IMR-90 (cell line): ENCODE data around the gene SSU72. TPM values are rescaled to one million over a fixed set of nuclear protein-coding genes. Genes with fewer than 3 reads are reported as not detected.

Source experiments
- ATAC-seq: fragments of 200-7000 bp; cut with Tn5 transposase; 2 replicates; pipeline ENCODE4 v1.9.1; 2020; ENCODE audit warnings: low read depth, mild to moderate bottlenecking, moderate library complexity
- BruUV-seq: library from RNA; stranded (reverse); fragments of 400-500 nt; replicated peaks from 2 replicates; lab custom pipeline; 2021; lab: Mats Ljungman, UMichigan
- CTCF ChIA-PET: fragments of 300-600 bp; formaldehyde crosslinking; extraction: SDS; loops from one replicate; lab custom pipeline; 2021; ENCODE audit warnings: antibody characterized with exemption; lab: Yijun Ruan, JAX
- POLR2A ChIA-PET: fragments of 300-600 bp; sonication (Branson Sonifier 250); formaldehyde crosslinking; loops from one replicate; lab custom pipeline; 2022; ENCODE audit warnings: antibody characterized with exemption; ENCODE audit not compliant: unreplicated experiment; lab: Charles Lee
- DNase-seq: peaks from one replicate; pipeline ENCODE4 v3.0.0; 2013
- H2AFZ ChIP-seq: replicated peaks from 2 replicates; pipeline ENCODE3; 2013; ENCODE audit warnings: low read length, mild to moderate bottlenecking; ENCODE audit not compliant: poor library complexity
- H2AK5ac ChIP-seq: 2 replicates; pipeline ENCODE4 v1.6.1; 2013; ENCODE audit warnings: low read depth, low read length, inconsistent platforms
- H2AK9ac ChIP-seq: replicated peaks from 2 replicates; pipeline ENCODE3; 2013; ENCODE audit warnings: mild to moderate bottlenecking, low read depth, low read length, moderate library complexity; ENCODE audit not compliant: poor library complexity
- H2BK120ac ChIP-seq: 2 replicates; pipeline ENCODE4 v1.6.1; 2013; ENCODE audit warnings: low read depth, low read length, inconsistent platforms
- H2BK15ac ChIP-seq: 3 replicates; pipeline ENCODE4 v1.6.1; 2013; ENCODE audit warnings: low read depth, low read length, inconsistent platforms
- H2BK20ac ChIP-seq: 2 replicates; pipeline ENCODE4 v1.6.1; 2013; ENCODE audit warnings: low read depth, mild to moderate bottlenecking, inconsistent platforms, low read length, moderate library complexity
- H2BK5ac ChIP-seq: 2 replicates; pipeline ENCODE4 v1.6.1; 2013; ENCODE audit warnings: mild to moderate bottlenecking, low read depth, low read length, inconsistent platforms; ENCODE audit not compliant: poor library complexity, severe bottlenecking
- H3K14ac ChIP-seq: replicated peaks from 2 replicates; pipeline ENCODE4 v1.6.1; 2013; ENCODE audit warnings: low read depth, low read length, inconsistent platforms
- H3K18ac ChIP-seq: 2 replicates; pipeline ENCODE4 v1.6.1; 2013; ENCODE audit warnings: low read depth, low read length, control low read depth
- H3K23ac ChIP-seq: 2 replicates; pipeline ENCODE4 v1.6.1; 2013; ENCODE audit warnings: low read depth, low read length, inconsistent platforms
- H3K27ac ChIP-seq: 2 replicates; pipeline ENCODE4 v1.5.1; 2013; ENCODE audit warnings: mild to moderate bottlenecking, control low read depth, low read length; ENCODE audit not compliant: insufficient read depth
- H3K27me3 ChIP-seq: 2 replicates; pipeline ENCODE4 v1.6.1; 2013; ENCODE audit warnings: low read length; ENCODE audit not compliant: control insufficient read depth, insufficient read depth
- H3K36me3 ChIP-seq: 2 replicates; pipeline ENCODE4 v1.6.1; 2013; ENCODE audit warnings: low read length, mixed read lengths; ENCODE audit not compliant: control insufficient read depth, insufficient read depth
- H3K4ac ChIP-seq: 2 replicates; pipeline ENCODE4 v1.6.1; 2013; ENCODE audit warnings: low read depth, low read length, inconsistent platforms
- H3K4me1 ChIP-seq: 2 replicates; pipeline ENCODE4 v1.6.1; 2013; ENCODE audit warnings: low read length, mixed read lengths; ENCODE audit not compliant: control insufficient read depth, insufficient read depth
- H3K4me2 ChIP-seq: 2 replicates; pipeline ENCODE4 v1.6.1; 2013; ENCODE audit warnings: low read depth, mild to moderate bottlenecking, control low read depth, low read length, moderate library complexity
- H3K4me3 ChIP-seq: 2 replicates; pipeline ENCODE4 v1.5.1; 2013; ENCODE audit warnings: low read depth, mild to moderate bottlenecking, control low read depth, low read length, moderate library complexity; ENCODE audit not compliant: insufficient read depth
- H3K56ac ChIP-seq: 2 replicates; pipeline ENCODE4 v1.6.1; 2013; ENCODE audit warnings: low read length, inconsistent platforms; ENCODE audit not compliant: insufficient read depth; ENCODE audit errors: extremely low read depth
- H3K79me1 ChIP-seq, 2 experiments: 2 replicates each; pipeline ENCODE4 v1.6.1; 2013; ENCODE audit warnings: low read length in 2 of 2, inconsistent platforms in 1 of 2, low read depth in 1 of 2
- H3K9ac ChIP-seq: 2 replicates; pipeline ENCODE4 v1.6.1; 2013; ENCODE audit warnings: low read depth, low read length, control low read depth
- H3K9me1 ChIP-seq: 2 replicates; pipeline ENCODE4 v1.6.1; 2013; ENCODE audit warnings: low read length, inconsistent platforms; ENCODE audit not compliant: insufficient read depth
- H3K9me3 ChIP-seq: 2 replicates; pipeline ENCODE4 v1.6.1; 2013; ENCODE audit warnings: low read length; ENCODE audit not compliant: control insufficient read depth, insufficient read depth
- H4K20me1 ChIP-seq: 2 replicates; pipeline ENCODE4 v1.6.1; 2013; ENCODE audit warnings: low read length, inconsistent platforms; ENCODE audit not compliant: insufficient read depth
- H4K5ac ChIP-seq: 2 replicates; pipeline ENCODE4 v1.6.1; 2013; ENCODE audit warnings: mild to moderate bottlenecking, low read depth, low read length, control low read depth
- H4K8ac ChIP-seq, 2 experiments: 2 replicates each; pipeline ENCODE4 v1.6.1; 2013; ENCODE audit warnings: low read depth in 2 of 2, low read length in 2 of 2, control low read depth in 1 of 2, inconsistent platforms in 1 of 2
- H4K91ac ChIP-seq: 2 replicates; pipeline ENCODE4 v1.6.1; 2013; ENCODE audit warnings: low read depth, low read length, inconsistent platforms; ENCODE audit not compliant: insufficient read depth
- CTCF ChIP-seq: conservative IDR thresholded peaks from 2 replicates; pipeline ENCODE4 v1.5.1; 2012; ENCODE audit warnings: mild to moderate bottlenecking, low read depth, low read length, improper control_type of control experiment
- MAZ ChIP-seq: IDR thresholded peaks from 2 replicates; pipeline ENCODE4 v1.6.1; 2012; ENCODE audit warnings: low read depth, mild to moderate bottlenecking, low read length, improper control_type of control experiment, moderate library complexity, borderline replicate concordance
- RAD21 ChIP-seq: IDR thresholded peaks from 2 replicates; pipeline ENCODE4 v1.6.1; 2012; ENCODE audit warnings: low read length, improper control_type of control experiment
- WGBS, 2 experiments: methylation state at CpG; one replicate each; pipeline versions ENCODE4 v1.1.5 to v1.1.7; 2013; ENCODE audit warnings: missing lambda C conversion rate in 2 of 2; ENCODE audit not compliant: insufficient read length in 1 of 2; ENCODE audit errors: extremely low coverage in 2 of 2; 5-methylcytosine and 5-hydroxymethylcytosine counted together
- dilution Hi-C: fragments of 300-500 bp; cut with HindIII; formaldehyde crosslinking; loops from one replicate; pipeline ENCODE4 v1.14.3; 2018; ENCODE audit warnings: low sequenced_read_pairs; ENCODE audit not compliant: unreplicated experiment
- in situ Hi-C: fragments of 300-500 bp; cut with MboI; formaldehyde crosslinking; loops from 3 replicates; pipeline ENCODE4 v1.14.3; 2019; ENCODE audit warnings: low sequenced_read_pairs, inconsistent platforms, mixed read lengths
- intact Hi-C: fragments of 100-400 bp; cut with micrococcal nuclease; formaldehyde crosslinking; loops from 2 replicates; pipeline ENCODE4 v1.10.0; 2022
- polyA plus RNA-seq, 3 experiments: library from polyadenylated mRNA; depleted of rRNA; stranded (reverse); fragments of >200 nt; gene quantifications; 2 replicates each; pipeline ENCODE4 v1.2.3, GENCODE V29; 2012; ENCODE audit warnings: low replicate concordance in 1 of 3
- total RNA-seq: library from RNA; depleted of rRNA; stranded (reverse); fragments of >200 nt; gene quantifications from 2 replicates; pipeline ENCODE4 v1.2.3, GENCODE V29; 2012

SSU72 gene
- total and polyA plus RNA-seq, 2 of the 4 experiments (the other 2 are of a cell fraction), result 33.7 to 88.4 TPM

- WGBS, 2 experiments, result no CpG with 5 or more reads among the region's 15 CpGs
- H3K79me1 ChIP-seq, result peaks cover 16 to 84% of the 10 kb centered on the region in 2 experiments
- H4K91ac ChIP-seq, result no peak overlapping the region
- H3K23ac ChIP-seq, result peak overlapping the region; percentile 24; the same call in 1 of the 2 replicates
- no peaks in the 10 kb centered on the region for H3K9me3 ChIP-seq
- H2AK9ac ChIP-seq, result no peak overlapping the region
- ATAC-seq, result peak; percentile 18; the same call in 1 of the 2 replicates
- no peak overlapping the region for H2BK5ac ChIP-seq
- H3K4me3 ChIP-seq, result no peak overlapping the region
- dilution Hi-C loops (no loop called here), in situ Hi-C loops (no loop called here), intact Hi-C loops (no loop called here)
- H3K4me2 ChIP-seq, result no peak overlapping the region
- peaks cover 8% of the 10 kb centered on the region; the same call in 1 of the 2 replicates for H3K4me1 ChIP-seq
- no peak overlapping the region for H4K8ac ChIP-seq
- H4K20me1 ChIP-seq, result peaks cover 50% of the 10 kb centered on the region
- no peak overlapping the region for H3K14ac ChIP-seq
- no peak overlapping the region for H2AFZ ChIP-seq
- POLR2A ChIA-PET, result no interaction called here
- TF ChIP-seq MAZ, result no peak
- peak; percentile 43 for TF ChIP-seq CTCF
- TF ChIP-seq RAD21, result 0 out of 2 replicates have a peak, but pooled peaks have one; percentile 10
- H3K36me3 ChIP-seq, result peaks cover 8% of the 10 kb centered on the region; the same call in 1 of the 2 replicates
- H2AK5ac ChIP-seq, result no peak overlapping the region
- H3K18ac ChIP-seq, result no peak overlapping the region
- no TSS peak for BruUV-seq
- peaks cover 13% of the 10 kb centered on the region for H3K9me1 ChIP-seq
- H3K56ac ChIP-seq, result no peak overlapping the region
- H2BK120ac ChIP-seq, result no peak overlapping the region
- no peak overlapping the region for H3K4ac ChIP-seq
- H2BK20ac ChIP-seq, result no peak overlapping the region
- no peak overlapping the region for H3K27ac ChIP-seq
- DNase-seq, result peak; percentile 36
- no peak overlapping the region for H3K9ac ChIP-seq
- CTCF ChIA-PET, result no interaction called here
- H4K5ac ChIP-seq, result no peak overlapping the region
- H2BK15ac ChIP-seq, result no peak overlapping the region
- H3K27me3 ChIP-seq, result no peaks in the 10 kb centered on the region
Observed at GRCh38 chr1:1550591-1551432, 23.9 kb downstream of the SSU72 start.
